GM06990 (cell line): ENCODE data around the gene VANGL1.

Experiments
- DNase-seq: peaks from one replicate; pipeline ENCODE4 v3.0.0-alpha.2; 2011; ENCODE audit not compliant: insufficient read length; ENCODE audit errors: extremely low read depth
- H3K27me3 ChIP-seq: replicated peaks from 2 replicates; pipeline ENCODE4 v1.6.0; 2011; ENCODE audit warnings: low read length; ENCODE audit not compliant: control insufficient read depth, insufficient read depth
- H3K36me3 ChIP-seq: 2 replicates; pipeline ENCODE4 v1.5.1; 2011; ENCODE audit warnings: low read length; ENCODE audit not compliant: control insufficient read depth, insufficient read depth
- H3K4me3 ChIP-seq: replicated peaks from 2 replicates; pipeline ENCODE4 v1.5.1; 2011; ENCODE audit warnings: low read depth, mild to moderate bottlenecking, control low read depth, low read length
- CTCF ChIP-seq: IDR thresholded peaks from 2 replicates; pipeline ENCODE4 v1.5.1; 2011; ENCODE audit warnings: low read length, control low read depth, mild to moderate bottlenecking, inconsistent platforms; ENCODE audit not compliant: insufficient read depth, poor library complexity, severe bottlenecking

The VANGL1 gene

GRCh38 chr1:115665319-115666096, 23.7 kb downstream of the VANGL1 start:
- Histone ChIP-seq H3K27me3 (no peaks in the 10 kb centered on the region), H3K4me3 (no peak overlapping the region), H3K36me3 (peaks cover 11% of the 10 kb centered on the region)
- no peak for DNase-seq
- TF ChIP-seq CTCF, result no peak

- no peak for TF ChIP-seq CTCF
- H3K27me3 ChIP-seq, result no peaks in the 10 kb centered on the region
- H3K36me3 ChIP-seq, result peaks cover 13% of the 10 kb centered on the region
- no peak overlapping the region for H3K4me3 ChIP-seq
- no peak for DNase-seq
These were observed 24.4 kb downstream of the VANGL1 start for GRCh38 chr1:115666206-115666605.

GRCh38 chr1:115666702-115667101, 24.9 kb downstream of the VANGL1 start:
- no peak for TF ChIP-seq CTCF
- no peak for DNase-seq
- no peaks in the 10 kb centered on the region for H3K27me3 ChIP-seq
- peaks cover 13% of the 10 kb centered on the region for H3K36me3 ChIP-seq
- no peak overlapping the region for H3K4me3 ChIP-seq

GRCh38 chr1:115668579-115668978, 26.8 kb downstream of the VANGL1 start:
- TF ChIP-seq CTCF, result no peak
- DNase-seq, result no peak
- no peak overlapping the region for H3K4me3 ChIP-seq
- peaks cover 11% of the 10 kb centered on the region for H3K36me3 ChIP-seq
- H3K27me3 ChIP-seq, result no peaks in the 10 kb centered on the region

GRCh38 chr1:115669002-115669673, 27.4 kb downstream of the VANGL1 start:
- peaks cover 7% of the 10 kb centered on the region for H3K36me3 ChIP-seq
- no peak overlapping the region for H3K4me3 ChIP-seq
- no peaks in the 10 kb centered on the region for H3K27me3 ChIP-seq
- no peak for TF ChIP-seq CTCF
- no peak for DNase-seq
